Testis (tissue), 3 donors: ENCODE results near the gene TMEM150B. TPM values are rescaled to one million over a fixed set of nuclear protein-coding genes. Genes with fewer than 3 reads are reported as not detected.
A peak's percentile ranks its signal among the peaks of the same experiment; 100 is the strongest.

Experiments
- DNase-seq: peaks from one replicate; pipeline ENCODE4 v3.0.0-alpha.2; 2019
- H3K27ac ChIP-seq, 2 donors: fragments of 200-600 bp; sonication (generic); one replicate each; pipeline ENCODE4 v1.5.1; 2019
- H3K27me3 ChIP-seq: fragments of 200-600 bp; sonication (generic); one replicate; pipeline ENCODE4 v1.5.1; 2019
- H3K36me3 ChIP-seq: fragments of 200-600 bp; sonication (generic); one replicate; pipeline ENCODE4 v1.5.1; 2017; ENCODE audit warnings: low read depth; ENCODE audit errors: missing control alignments
- H3K4me1 ChIP-seq: fragments of 200-600 bp; sonication (generic); one replicate; pipeline ENCODE4 v1.5.1; 2019
- H3K4me3 ChIP-seq, 2 donors: fragments of 200-600 bp; sonication (generic); one replicate each; pipeline ENCODE4 v1.5.1; 2017 to 2019
- H3K9me3 ChIP-seq: fragments of 200-600 bp; sonication (generic); one replicate; pipeline ENCODE4 v1.5.1; 2017
- POLR2A ChIP-seq: fragments of 450-650 bp; IDR thresholded peaks from one replicate; pipeline ENCODE4 v1.6.1; 2017; ENCODE audit warnings: antibody characterized with exemption, mild to moderate bottlenecking, moderate library complexity
- WGBS, 2 donors: methylation state at CpG; one replicate each; pipeline ENCODE4 v1.1.5; 2018; 5-methylcytosine and 5-hydroxymethylcytosine counted together
- intact Hi-C: fragments of 100-400 bp; cut with DNase I; formaldehyde crosslinking; loops from one replicate; pipeline ENCODE4 v1.15.1; 2023; ENCODE audit warnings: low total_unique reads
- polyA plus RNA-seq: library from polyadenylated mRNA; stranded (reverse); fragments of 350-450 nt; fragmentation: Illumina TruSeq; extraction: RNeasy Lipid Tissue Mini Kit (QIAGEN cat#74804); gene quantifications from one replicate; pipeline ENCODE4 v1.2.3, GENCODE V29; 2014; ENCODE audit warnings: low read depth, low replicate concordance; ENCODE audit not compliant: insufficient read depth
- total RNA-seq, 2 donors: library from RNA; depleted of rRNA; stranded (reverse); fragments of >200 nt; gene quantifications; one replicate each; pipeline ENCODE4 v1.2.3, GENCODE V29; 2016
- TF ChIP-seq, protein P1 (sequence below), 3 experiments: fragments of 450-650 bp in 2 of 3; fragments of 200-600 bp in 1 of 3; sonication (generic) in 1 of 3; IDR thresholded peaks; one replicate each; pipeline ENCODE4 v1.5.1; 2016 to 2019; ENCODE audit warnings: antibody characterized with exemption in 3 of 3, mild to moderate bottlenecking in 2 of 3, moderate library complexity in 1 of 3

Gene TMEM150B
- total and polyA plus RNA-seq, 3 donors from 2014 or later, result 0.98 to 2.2 TPM; not detected in 1

GRCh38 chr19:55287361-55288079, 37.6 kb downstream of the TMEM150B start:
- DNase-seq, result no peak
- H3K4me3 ChIP-seq, result no peak overlapping the region
- no peaks in the 10 kb centered on the region for H3K27me3 ChIP-seq
- no peaks in the 10 kb centered on the region for H3K36me3 ChIP-seq
- TF ChIP-seq, protein P1, sequence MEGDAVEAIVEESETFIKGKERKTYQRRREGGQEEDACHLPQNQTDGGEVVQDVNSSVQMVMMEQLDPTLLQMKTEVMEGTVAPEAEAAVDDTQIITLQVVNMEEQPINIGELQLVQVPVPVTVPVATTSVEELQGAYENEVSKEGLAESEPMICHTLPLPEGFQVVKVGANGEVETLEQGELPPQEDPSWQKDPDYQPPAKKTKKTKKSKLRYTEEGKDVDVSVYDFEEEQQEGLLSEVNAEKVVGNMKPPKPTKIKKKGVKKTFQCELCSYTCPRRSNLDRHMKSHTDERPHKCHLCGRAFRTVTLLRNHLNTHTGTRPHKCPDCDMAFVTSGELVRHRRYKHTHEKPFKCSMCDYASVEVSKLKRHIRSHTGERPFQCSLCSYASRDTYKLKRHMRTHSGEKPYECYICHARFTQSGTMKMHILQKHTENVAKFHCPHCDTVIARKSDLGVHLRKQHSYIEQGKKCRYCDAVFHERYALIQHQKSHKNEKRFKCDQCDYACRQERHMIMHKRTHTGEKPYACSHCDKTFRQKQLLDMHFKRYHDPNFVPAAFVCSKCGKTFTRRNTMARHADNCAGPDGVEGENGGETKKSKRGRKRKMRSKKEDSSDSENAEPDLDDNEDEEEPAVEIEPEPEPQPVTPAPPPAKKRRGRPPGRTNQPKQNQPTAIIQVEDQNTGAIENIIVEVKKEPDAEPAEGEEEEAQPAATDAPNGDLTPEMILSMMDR (IDR thresholded peaks at IDR 0.05), result no peak
- no peak for TF ChIP-seq POLR2A
- intact Hi-C loops, result no loop called here
- no peaks in the 10 kb centered on the region for H3K9me3 ChIP-seq
- H3K4me1 ChIP-seq, result no peaks in the 10 kb centered on the region
- WGBS, 2 donors, result 90 to 93% methylated on average over 8 to 16 of the region's 21 CpGs
- no peak overlapping the region for H3K27ac ChIP-seq

- 48 to 58% methylated on average over 7 to 18 of the region's 18 CpGs for WGBS, 2 donors
- intact Hi-C loops, result no loop called here
- DNase-seq, result no peak
Measured at GRCh38 chr19:55285229-55285890, 39.8 kb downstream of the TMEM150B start.

DNA sequence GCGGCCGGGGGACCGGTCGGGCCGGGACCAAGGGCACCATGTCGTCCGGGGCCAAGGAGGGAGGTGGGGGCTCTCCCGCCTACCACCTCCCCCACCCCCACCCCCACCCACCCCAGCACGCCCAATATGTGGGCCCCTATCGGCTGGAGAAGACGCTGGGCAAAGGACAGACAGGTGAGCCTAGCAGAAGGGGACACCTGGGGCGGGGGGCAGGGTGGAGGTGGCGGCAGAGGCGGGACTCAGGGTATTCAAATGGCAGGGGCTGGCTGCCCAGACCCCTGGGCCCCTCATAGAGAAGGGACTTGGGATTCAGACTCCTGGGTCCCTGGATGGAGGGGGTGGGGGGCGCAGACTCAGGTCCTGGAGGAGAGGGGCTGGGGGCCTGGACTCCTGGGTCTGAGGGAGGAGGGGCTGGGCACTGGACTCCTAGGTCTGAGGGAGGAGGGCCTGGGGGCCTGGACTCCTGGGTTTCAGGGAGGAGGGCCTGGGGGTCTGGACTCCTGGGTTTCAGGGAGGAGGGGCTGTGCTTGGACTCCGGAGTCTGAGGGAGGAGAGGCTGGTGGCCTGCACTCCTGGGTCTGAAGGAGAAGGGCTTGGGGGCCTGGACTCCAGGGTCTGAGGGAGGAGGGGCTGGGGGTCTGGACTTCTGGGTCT, 40.6 kb downstream of the TMEM150B start:
- peak overlapping the region; percentile 47 to 48 for H3K4me3 ChIP-seq
- peak overlapping the region; percentile 39 to 76 for H3K27ac ChIP-seq
- peaks cover under 1% of the 10 kb centered on the region for H3K4me1 ChIP-seq
- TF ChIP-seq, protein P1 (IDR thresholded peaks at IDR 0.05), result no peak
- TF ChIP-seq POLR2A, result no peak
- H3K9me3 ChIP-seq, result no peaks in the 10 kb centered on the region
- WGBS, 2 donors, result 0 to 31% methylated on average over 4 to 9 of the region's 16 CpGs
- intact Hi-C loops, result no loop called here
- no peaks in the 10 kb centered on the region for H3K36me3 ChIP-seq
- DNase-seq, result no peak
- no peaks in the 10 kb centered on the region for H3K27me3 ChIP-seq

More at GRCh38 chr19:55285229-55285890, 39.8 kb downstream of the TMEM150B start:
- Histone ChIP-seq H3K36me3 (no peaks in the 10 kb centered on the region), H3K9me3 (no peaks in the 10 kb centered on the region), H3K27ac (no peak overlapping the region), H3K4me1 (no peaks in the 10 kb centered on the region), H3K27me3 (no peaks in the 10 kb centered on the region), H3K4me3 (no peak overlapping the region)
- TF ChIP-seq POLR2A, result no peak
- TF ChIP-seq, protein P1 (IDR thresholded peaks at IDR 0.05), result no peak

- TF ChIP-seq POLR2A, result no peak
- TF ChIP-seq, protein P1 (IDR thresholded peaks at IDR 0.05), result no peak
- DNase-seq, result peak; percentile 43
- no peaks in the 10 kb centered on the region for H3K36me3 ChIP-seq
- H3K4me1 ChIP-seq, result peaks cover 8% of the 10 kb centered on the region
- intact Hi-C loops, result no loop called here
- H3K27ac ChIP-seq, result peak within 1 kb of the TSS; percentile 39 to 76
- peak within 1 kb of the TSS; percentile 47 to 48 for H3K4me3 ChIP-seq
- no peaks in the 10 kb centered on the region for H3K27me3 ChIP-seq
- H3K9me3 ChIP-seq, result no peaks in the 10 kb centered on the region
- 11 to 16% methylated on average over 12 to 15 of the region's 44 CpGs for WGBS, 2 donors
Measured at GRCh38 chr19:55283548-55284377, 41.4 kb downstream of the TMEM150B start, which contains the start of gene BRSK1. BRSK1 (plus strand) TSS chr19:55283997; CDS start chr19:55284443, 446 bp downstream.
